Regular cardiac myocyte (primary cell): ENCODE results near the gene CSK. TPM values are rescaled to one million over a fixed set of nuclear protein-coding genes. Genes with fewer than 3 reads are reported as not detected.

Source experiments
- total RNA-seq: library from RNA; depleted of rRNA; stranded (reverse); fragments of >200 nt; gene quantifications from 2 replicates; pipeline ENCODE4 v1.2.3, GENCODE V29; 2014

Gene CSK
- total RNA-seq, result 12.1 and 30.5 TPM in 2 replicates

GRCh38 chr15:74781431-74782258, at the start of gene CSK:
Gene CSK (plus strand): TSS chr15:74782080. CDS start chr15:74798298, 16,218 bp downstream.

GRCh38 chr15:74748322-74748946, 33.4 kb upstream of the CSK start, which contains the start of gene CYP1A2:
Gene CYP1A2 (plus strand): TSS chr15:74748845. CDS start chr15:74749739, 894 bp downstream.

GRCh38 chr15:74812533-74812932, 30.7 kb downstream of the CSK start, which contains the start of gene LMAN1L:
Gene LMAN1L (plus strand): TSS chr15:74812835. CDS start chr15:74812855, 20 bp downstream.

GRCh38 chr15:74826364-74826819, 44.5 kb downstream of the CSK start, which contains the start of gene CPLX3:
Gene CPLX3 (plus strand): TSS chr15:74826627. CDS start chr15:74826704, 77 bp downstream.

GRCh38 chr15:74842581-74843444, 60.9 kb downstream of the CSK start, which contains the start of gene ULK3:
Gene ULK3 (minus strand): TSS chr15:74843156. CDS start chr15:74843105, 51 bp downstream.

Other genes starting within 250 kb of the CSK start
- 1.7 and 2.1 TPM in 2 replicates for gene ARID3B, start 240.9 kb upstream of the CSK start, total RNA-seq
- 50.2 and 64.0 TPM in 2 replicates for gene CLK3, start 166.2 kb upstream of the CSK start, total RNA-seq
- gene EDC3, start 86.1 kb upstream of the CSK start, total RNA-seq, result 13.5 and 21.5 TPM in 2 replicates
- gene CYP1A1, start 56.6 kb upstream of the CSK start, total RNA-seq, result 0.19 and 2.5 TPM in 2 replicates
- not detected in 2 replicates for gene CYP1A2, start 33.2 kb upstream of the CSK start, total RNA-seq
- not detected in 2 replicates for gene LMAN1L, start 30.8 kb downstream of the CSK start, total RNA-seq
- not detected in 2 replicates for gene CPLX3, start 44.5 kb downstream of the CSK start, total RNA-seq
- gene ULK3, start 61.1 kb downstream of the CSK start, total RNA-seq, result 13.5 and 16.3 TPM in 2 replicates
- gene SCAMP2, start 91.3 kb downstream of the CSK start, total RNA-seq, result 20.9 and 39.1 TPM in 2 replicates
- gene MPI, start 108.0 kb downstream of the CSK start, total RNA-seq, result 63.1 and 73.9 TPM in 2 replicates
- 26.3 and 72.2 TPM in 2 replicates for gene FAM219B, start 124.8 kb downstream of the CSK start, total RNA-seq
- gene COX5A, start 156.0 kb downstream of the CSK start, total RNA-seq, result 24.8 and 61.7 TPM in 2 replicates
- gene RPP25, start 174.7 kb downstream of the CSK start, total RNA-seq, result 13.4 and 14.1 TPM in 2 replicates
- 2.3 and 4.0 TPM in 2 replicates for gene SCAMP5, start 213.5 kb downstream of the CSK start, total RNA-seq
- gene PPCDC, start 241.5 kb downstream of the CSK start, total RNA-seq, result 9.0 and 11.5 TPM in 2 replicates